Naive B cell (primary cell): ENCODE results near the gene OIP5. TPM values are rescaled to one million over a fixed set of nuclear protein-coding genes. Genes with fewer than 3 reads are reported as not detected.
"Not testable (repeated sequence)": the region's sequence is repeated elsewhere in the genome, so short reads cannot be mapped to it uniquely, and the experiment has no call there.

Source experiments
- ATAC-seq, 2 donors: fragments of 150-1000 bp; cut with Tn5 transposase; 2 replicates each; pipeline ENCODE4 v1.10.0; 2021; ENCODE audit warnings: low read depth in 2 of 2, mild to moderate bottlenecking in 2 of 2, moderate library complexity in 2 of 2
- DNase-seq: peaks from one replicate; pipeline ENCODE4 v3.0.0; 2022
- H3K27ac Mint-ChIP-seq, 6 donors: one replicate each; pipeline ENCODE4 v1.8.0; 2020 to 2022; ENCODE audit warnings: mild to moderate bottlenecking in 6 of 6, mixed read lengths in 6 of 6, moderate library complexity in 5 of 6, inconsistent platforms in 2 of 6
- H3K27me3 Mint-ChIP-seq, 3 donors: one replicate each; pipeline ENCODE4 v1.8.0; 2021 to 2022; ENCODE audit warnings: mixed read lengths in 3 of 3, mild to moderate bottlenecking in 1 of 3
- H3K36me3 Mint-ChIP-seq, 2 donors: one replicate each; pipeline ENCODE4 v1.8.0; 2020 to 2022; ENCODE audit warnings: mixed read lengths in 2 of 2, inconsistent platforms in 1 of 2, mild to moderate bottlenecking in 1 of 2
- H3K4me1 Mint-ChIP-seq, 3 donors: one replicate each; pipeline ENCODE4 v1.8.0; 2020 to 2022; ENCODE audit warnings: mixed read lengths in 3 of 3, inconsistent platforms in 1 of 3, mild to moderate bottlenecking in 1 of 3, moderate library complexity in 1 of 3
- H3K4me3 Mint-ChIP-seq, 8 donors: one replicate each; pipeline ENCODE4 v1.8.0; 2020 to 2022; ENCODE audit warnings: mild to moderate bottlenecking in 8 of 8, mixed read lengths in 8 of 8, moderate library complexity in 8 of 8, inconsistent platforms in 2 of 8
- H3K9me3 Mint-ChIP-seq, 7 donors: one replicate each; pipeline ENCODE4 v1.8.0; 2020 to 2022; ENCODE audit warnings: mixed read lengths in 7 of 7, mild to moderate bottlenecking in 5 of 7, inconsistent platforms in 2 of 7, moderate library complexity in 1 of 7
- polyA plus RNA-seq, 6 donors: library from polyadenylated mRNA; unstranded; fragments of 300-500 nt; fragmentation: Illumina TruSeq; gene quantifications; one replicate each; pipeline ENCODE4 v1.2.3, GENCODE V29; 2021; ENCODE audit warnings: low read depth in 6 of 6

OIP5 gene
- polyA plus RNA-seq, 6 donors from 2014 or later = 0.96 to 2.2 (median 1.5) TPM; not detected in 1

DNA sequence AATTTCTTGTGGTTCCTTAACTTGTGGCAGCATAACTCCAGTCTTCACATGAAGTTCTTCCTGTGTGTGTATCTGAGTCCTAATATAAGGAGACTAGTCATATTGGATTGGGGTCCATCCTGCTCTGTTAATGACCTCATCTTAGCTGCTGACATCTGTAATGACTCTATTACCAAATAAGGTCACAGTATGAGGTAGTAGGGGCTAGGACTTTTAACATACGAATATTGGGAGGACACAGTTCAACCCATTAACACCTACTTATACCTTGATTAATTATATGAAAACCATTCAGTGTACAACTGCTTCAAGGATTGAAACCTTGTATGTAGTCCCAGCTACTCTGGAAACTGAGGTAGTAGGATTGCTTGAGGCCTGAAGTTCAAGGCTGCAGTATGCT lies 43.9 kb downstream of the OIP5 start:
- no peaks in the 10 kb centered on the region for H3K27me3 Mint-ChIP-seq
- H3K4me3 Mint-ChIP-seq = no peak overlapping the region
- ATAC-seq (no peak), DNase-seq (no peak)
- H3K9me3 Mint-ChIP-seq = no peaks in the 10 kb centered on the region
- peaks cover 0 to 10% of the 10 kb centered on the region in 2 donors for H3K36me3 Mint-ChIP-seq
- H3K27ac Mint-ChIP-seq = peak overlapping the region in 1 of 6 donors; percentile 89
- H3K4me1 Mint-ChIP-seq = peaks cover 27 to 58% (median 43%) of the 10 kb centered on the region in 3 donors

DNA sequence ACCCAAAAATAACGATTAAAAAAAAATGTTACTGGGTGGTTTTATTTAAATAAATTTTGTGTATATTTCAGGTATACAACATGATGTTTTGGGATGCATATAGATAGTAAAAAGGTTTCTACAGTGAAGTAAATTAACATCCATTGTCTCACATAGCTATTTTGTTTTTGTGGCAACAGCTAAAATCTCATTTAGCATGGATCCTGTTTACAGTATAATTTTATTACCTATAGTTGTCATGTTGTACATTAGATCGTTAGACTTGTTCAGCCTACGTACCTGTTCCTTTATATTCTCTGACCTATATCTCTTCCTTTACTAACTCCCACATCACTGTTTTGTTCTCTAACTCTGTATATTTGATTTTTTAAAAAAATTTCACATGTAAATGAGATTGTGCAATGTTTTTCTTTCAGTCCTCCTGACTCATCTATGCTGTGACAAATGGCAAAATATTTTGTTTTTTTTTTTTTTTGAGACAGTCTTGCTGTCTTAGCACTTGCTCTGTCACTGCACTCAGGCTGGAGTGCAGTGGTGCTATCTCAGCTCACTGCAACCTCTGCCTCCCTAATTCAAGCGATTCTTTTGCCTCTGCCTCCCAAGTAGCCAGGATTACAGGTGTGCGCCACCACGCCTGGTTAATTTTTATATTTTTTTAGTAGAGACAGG lies 45.6 kb downstream of the OIP5 start:
- H3K27me3 Mint-ChIP-seq = no peaks in the 10 kb centered on the region
- no peak for DNase-seq
- peaks cover 0 to 10% of the 10 kb centered on the region in 2 donors for H3K36me3 Mint-ChIP-seq
- ATAC-seq = no peak
- peaks cover 37 to 66% (median 38%) of the 10 kb centered on the region in 3 donors for H3K4me1 Mint-ChIP-seq
- H3K9me3 Mint-ChIP-seq = no peaks in the 10 kb centered on the region
- H3K4me3 Mint-ChIP-seq = peak overlapping the region in 3 of 8 donors; percentile 5 to 59 (median 36)
- peak overlapping the region in 1 of 6 donors; percentile 44 for H3K27ac Mint-ChIP-seq

DNA sequence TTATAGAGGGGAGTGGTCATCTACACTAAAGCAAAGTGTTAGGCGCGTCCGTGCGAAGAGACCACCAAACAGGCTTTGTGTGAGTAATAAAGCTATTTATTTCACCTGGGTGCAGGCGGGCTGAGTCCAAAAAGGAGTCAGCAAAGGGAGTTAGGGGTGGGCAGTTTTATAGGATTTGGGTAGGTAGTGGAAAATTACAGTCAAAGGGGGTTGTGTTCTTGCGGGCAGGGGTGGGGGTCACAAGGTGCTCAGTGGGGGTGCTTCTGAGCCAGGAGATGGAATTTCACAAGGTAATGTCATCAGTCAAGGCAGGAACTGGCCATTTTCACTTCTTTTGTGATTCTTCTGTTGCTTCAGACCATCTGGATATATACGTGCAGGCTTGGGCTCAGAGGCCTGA lies 47.1 kb downstream of the OIP5 start:
- H3K4me3 Mint-ChIP-seq = peak overlapping the region; percentile 88 to 99 (median 94)
- H3K4me1 Mint-ChIP-seq = peaks cover 24 to 51% (median 30%) of the 10 kb centered on the region in 3 donors
- ATAC-seq (no peak), DNase-seq (no peak)
- peaks cover 0 to 10% of the 10 kb centered on the region in 2 donors for H3K36me3 Mint-ChIP-seq
- no peaks in the 10 kb centered on the region for H3K9me3 Mint-ChIP-seq
- no peaks in the 10 kb centered on the region for H3K27me3 Mint-ChIP-seq
- peak overlapping the region; percentile 80 to 99 (median 96) for H3K27ac Mint-ChIP-seq

- Mint-ChIP-seq H3K4me3 (peak overlapping the region; percentile 88 to 99 (median 94)), H3K27ac (peak overlapping the region; percentile 80 to 99 (median 96)), H3K36me3 (peaks cover 0 to 10% of the 10 kb centered on the region in 2 donors), H3K9me3 (no peaks in the 10 kb centered on the region), H3K27me3 (no peaks in the 10 kb centered on the region), H3K4me1 (peaks cover 24 to 51% (median 30%) of the 10 kb centered on the region in 3 donors)
- ATAC-seq (no peak), DNase-seq (no peak)
Observed at GRCh38 chr15:41284427-41285177, 47.8 kb downstream of the OIP5 start.

GRCh38 chr15:41283653-41284426 lies 48.6 kb downstream of the OIP5 start:
- Mint-ChIP-seq H3K27me3 (no peaks in the 10 kb centered on the region), H3K4me3 (peak overlapping the region; percentile 88 to 99 (median 94)), H3K36me3 (peaks cover 0 to 10% of the 10 kb centered on the region in 2 donors), H3K4me1 (peaks cover 24 to 49% (median 30%) of the 10 kb centered on the region in 3 donors), H3K9me3 (no peaks in the 10 kb centered on the region), H3K27ac (peak overlapping the region; percentile 94 to 99 (median 99))
- peak; percentile 92 to 93 for ATAC-seq
- peak; percentile 98 for DNase-seq

DNA sequence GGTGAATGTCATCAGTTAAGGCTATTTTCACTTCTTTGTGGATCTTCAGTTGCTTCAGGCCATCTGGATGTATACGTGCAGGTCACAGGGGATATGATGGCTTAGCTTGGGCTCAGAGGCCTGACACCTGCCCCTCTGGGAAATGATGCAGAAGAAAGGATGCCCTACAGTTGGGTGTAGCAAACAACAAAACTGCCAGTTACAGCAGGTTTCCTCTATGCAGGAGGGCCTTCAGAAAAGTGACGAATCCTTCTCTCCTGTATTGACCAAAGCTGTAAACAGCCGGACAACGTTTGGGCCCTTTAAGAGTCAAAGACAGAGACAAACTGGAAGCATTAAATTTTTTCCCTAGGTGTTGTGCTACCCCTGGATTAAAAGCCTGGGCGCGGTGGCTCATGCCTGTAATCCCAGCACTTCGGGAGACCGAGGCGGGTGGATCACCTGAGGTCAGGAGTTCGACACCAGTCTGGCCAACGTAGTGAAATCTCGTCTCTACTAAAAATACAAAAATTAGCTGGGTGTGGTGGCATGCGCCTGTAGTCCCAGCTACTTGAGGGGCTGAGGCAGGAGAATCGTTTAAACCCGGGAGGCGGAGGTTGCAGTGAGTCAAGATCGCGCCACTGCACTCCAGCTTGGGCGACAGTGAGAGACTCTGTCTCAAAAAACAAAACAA lies 49.3 kb downstream of the OIP5 start:
- not testable (repeated sequence) for H3K9me3 Mint-ChIP-seq, ATAC-seq, H3K27me3 Mint-ChIP-seq
- Mint-ChIP-seq H3K27ac (peak overlapping the region; percentile 94 to 99 (median 98)), H3K36me3 (peaks cover 0 to 10% of the 10 kb centered on the region in 2 donors), H3K4me3 (peak overlapping the region; percentile 88 to 99 (median 94)), H3K4me1 (peaks cover 27 to 49% (median 29%) of the 10 kb centered on the region in 3 donors)
- DNase-seq = peak; percentile 37

DNA sequence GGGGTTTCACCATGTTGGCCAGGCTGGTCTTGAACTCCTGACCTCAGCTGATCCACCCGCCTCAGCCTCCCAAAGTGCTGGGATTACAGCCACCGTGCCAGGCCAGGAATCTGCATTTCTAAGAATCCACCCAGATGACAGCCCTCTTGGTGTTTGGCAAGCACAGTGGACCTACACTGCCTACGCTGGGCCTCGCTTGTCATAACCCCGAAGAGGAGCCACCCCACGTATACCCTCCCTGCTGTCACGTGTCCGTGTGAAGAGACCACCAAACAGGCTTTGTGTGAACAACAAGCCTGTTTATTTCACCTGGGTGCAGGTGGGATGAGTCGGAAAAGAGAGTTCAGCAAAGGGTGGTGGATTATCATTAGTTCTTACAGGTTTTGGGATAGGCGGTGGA lies 50.0 kb downstream of the OIP5 start:
- H3K27me3 Mint-ChIP-seq, ATAC-seq, DNase-seq, H3K9me3 Mint-ChIP-seq: not testable (repeated sequence)
- Mint-ChIP-seq H3K4me1 (peaks cover 25 to 47% (median 29%) of the 10 kb centered on the region in 3 donors), H3K27ac (peak overlapping the region; percentile 89 to 99 (median 98)), H3K4me3 (peak overlapping the region; percentile 88 to 99 (median 94)), H3K36me3 (peaks cover 0 to 10% of the 10 kb centered on the region in 2 donors)

DNA sequence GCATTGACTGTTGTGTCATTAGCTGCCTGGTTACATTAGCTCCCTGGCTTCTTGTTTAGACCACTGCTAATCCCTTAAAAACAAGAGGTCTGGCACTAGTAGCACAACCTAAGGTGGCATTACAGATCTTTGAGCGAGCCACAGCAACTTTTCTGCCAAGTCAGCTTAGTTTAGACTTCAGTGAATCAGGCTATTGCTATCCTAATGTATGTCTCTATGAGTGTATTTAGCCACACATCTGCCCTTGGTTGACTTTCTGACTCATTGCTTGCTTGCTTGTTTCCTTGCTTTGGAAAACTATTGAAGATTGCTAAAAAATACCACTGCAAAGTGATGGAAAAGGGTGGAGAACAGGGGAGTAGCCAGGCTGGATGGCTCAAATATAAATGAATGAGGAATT lies 51.2 kb downstream of the OIP5 start:
- H3K36me3 Mint-ChIP-seq = peaks cover 0 to 10% of the 10 kb centered on the region in 2 donors
- H3K27ac Mint-ChIP-seq = peak overlapping the region in 3 of 6 donors; percentile 59 to 85 (median 62)
- peaks cover 23 to 35% (median 29%) of the 10 kb centered on the region in 3 donors for H3K4me1 Mint-ChIP-seq
- no peaks in the 10 kb centered on the region for H3K9me3 Mint-ChIP-seq
- DNase-seq = no peak
- H3K27me3 Mint-ChIP-seq = no peaks in the 10 kb centered on the region
- peak overlapping the region in 1 of 8 donors; percentile 36 for H3K4me3 Mint-ChIP-seq
- no peak for ATAC-seq

- H3K27me3 Mint-ChIP-seq = no peaks in the 10 kb centered on the region
- H3K9me3 Mint-ChIP-seq = no peaks in the 10 kb centered on the region
- H3K36me3 Mint-ChIP-seq = no peaks in the 10 kb centered on the region
- H3K4me3 Mint-ChIP-seq = no peak overlapping the region
- DNase-seq (no peak), ATAC-seq (no peak)
- peak overlapping the region in 5 of 6 donors; percentile 3 to 82 (median 31) for H3K27ac Mint-ChIP-seq
- peaks cover 14 to 22% (median 20%) of the 10 kb centered on the region in 3 donors for H3K4me1 Mint-ChIP-seq
Observed at GRCh38 chr15:41279535-41280283, 52.7 kb downstream of the OIP5 start.

DNA sequence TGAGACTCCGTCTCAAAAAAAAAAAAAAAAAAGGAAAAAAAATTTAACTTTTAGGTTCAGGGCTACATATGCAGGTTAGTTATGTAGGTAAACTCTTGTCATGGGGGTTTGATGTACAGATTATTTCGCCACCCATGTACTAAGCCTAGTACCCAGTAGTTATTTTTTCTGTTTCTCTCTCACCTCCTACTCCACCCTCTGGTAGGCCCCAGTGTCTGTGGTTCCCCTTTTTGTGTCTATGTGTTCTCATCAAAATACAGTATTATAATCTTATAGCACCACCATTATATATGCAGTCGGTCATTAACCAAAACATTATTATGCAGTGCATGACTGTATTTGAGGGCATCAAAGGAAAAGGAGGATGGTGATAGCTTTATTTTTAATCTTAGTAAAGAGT lies 54.1 kb downstream of the OIP5 start:
- DNase-seq (no peak), ATAC-seq (peak in 1 of 2 donors; percentile 53)
- H3K27ac Mint-ChIP-seq = peak overlapping the region in 3 of 6 donors; percentile 33 to 79 (median 42)
- H3K9me3 Mint-ChIP-seq = no peaks in the 10 kb centered on the region
- peak overlapping the region in 2 of 8 donors; percentile 50 to 52 for H3K4me3 Mint-ChIP-seq
- peaks cover 10 to 17% (median 13%) of the 10 kb centered on the region in 3 donors for H3K4me1 Mint-ChIP-seq
- H3K36me3 Mint-ChIP-seq = no peaks in the 10 kb centered on the region
- H3K27me3 Mint-ChIP-seq = no peaks in the 10 kb centered on the region

- peak overlapping the region in 2 of 6 donors; percentile 44 to 47 for H3K27ac Mint-ChIP-seq
- no peaks in the 10 kb centered on the region for H3K36me3 Mint-ChIP-seq
- peaks cover 0 to 5% (median 2%) of the 10 kb centered on the region in 3 donors for H3K4me1 Mint-ChIP-seq
- DNase-seq (no peak), ATAC-seq (no peak)
- H3K27me3 Mint-ChIP-seq = no peaks in the 10 kb centered on the region
- H3K9me3 Mint-ChIP-seq = no peaks in the 10 kb centered on the region
- no peak overlapping the region for H3K4me3 Mint-ChIP-seq
Observed at GRCh38 chr15:41276831-41277230, 55.6 kb downstream of the OIP5 start.

GRCh38 chr15:41269887-41270286 lies 62.5 kb downstream of the OIP5 start:
- no peak overlapping the region for H3K4me3 Mint-ChIP-seq
- ATAC-seq (no peak), DNase-seq (no peak)
- no peaks in the 10 kb centered on the region for H3K4me1 Mint-ChIP-seq
- H3K27ac Mint-ChIP-seq = peak overlapping the region in 1 of 6 donors; percentile 23
- H3K9me3 Mint-ChIP-seq = no peaks in the 10 kb centered on the region
- H3K36me3 Mint-ChIP-seq = peaks cover 0 to 15% of the 10 kb centered on the region in 2 donors
- H3K27me3 Mint-ChIP-seq = no peaks in the 10 kb centered on the region
